HEK293 (cell line): ENCODE measurements around the gene LRRK1.

Experiments
- WT1 ChIP-seq: fragments of 450-650 bp; formaldehyde crosslinking; IDR thresholded peaks from 2 replicates; pipeline ENCODE4 v1.5.1; 2016; ENCODE audit warnings: missing biosample characterization, missing genetic modification characterization
- ZNF138 ChIP-seq: fragments of 450-650 bp; formaldehyde crosslinking; IDR thresholded peaks from 2 replicates; pipeline ENCODE4 v1.5.1; 2016; ENCODE audit warnings: missing biosample characterization, missing genetic modification characterization, borderline replicate concordance

- TF ChIP-seq WT1 (tag by site-specific recombination) (no peak), ZNF138 (tag by site-specific recombination) (no peak)
Observed at GRCh38 chr15:100899601-100900000, 19.6 kb upstream of the LRRK1 start.
